Measurements from ENCODE around the gene SLC26A8. TPM values are rescaled to one million over a fixed set of nuclear protein-coding genes. Genes with fewer than 3 reads are reported as not detected.
"Not testable (repeated sequence)": the region's sequence is repeated elsewhere in the genome, so short reads cannot be mapped to it uniquely, and the experiment has no call there.

Gene SLC26A8
- total and polyA plus RNA-seq, 2 experiments from 2014 or later = 0.37 TPM; not detected in 1

GRCh38 chr6:36018339-36018738 is 6.1 kb downstream of the SLC26A8 start:
- H3K4me3 ChIP-seq = no peak overlapping the region
- H3K4me1 ChIP-seq (ENCODE audit: low read depth) = no peaks in the 10 kb centered on the region
- H3K9me3 ChIP-seq (ENCODE audit: low read depth) = no peaks in the 10 kb centered on the region
- no peak for DNase-seq (ENCODE audit: low read depth in 1 of 2, low spot score in 1 of 2)
- H3K36me3 ChIP-seq = no peaks in the 10 kb centered on the region
- no peaks in the 10 kb centered on the region for H3K27me3 ChIP-seq
- TF ChIP-seq, protein P1, sequence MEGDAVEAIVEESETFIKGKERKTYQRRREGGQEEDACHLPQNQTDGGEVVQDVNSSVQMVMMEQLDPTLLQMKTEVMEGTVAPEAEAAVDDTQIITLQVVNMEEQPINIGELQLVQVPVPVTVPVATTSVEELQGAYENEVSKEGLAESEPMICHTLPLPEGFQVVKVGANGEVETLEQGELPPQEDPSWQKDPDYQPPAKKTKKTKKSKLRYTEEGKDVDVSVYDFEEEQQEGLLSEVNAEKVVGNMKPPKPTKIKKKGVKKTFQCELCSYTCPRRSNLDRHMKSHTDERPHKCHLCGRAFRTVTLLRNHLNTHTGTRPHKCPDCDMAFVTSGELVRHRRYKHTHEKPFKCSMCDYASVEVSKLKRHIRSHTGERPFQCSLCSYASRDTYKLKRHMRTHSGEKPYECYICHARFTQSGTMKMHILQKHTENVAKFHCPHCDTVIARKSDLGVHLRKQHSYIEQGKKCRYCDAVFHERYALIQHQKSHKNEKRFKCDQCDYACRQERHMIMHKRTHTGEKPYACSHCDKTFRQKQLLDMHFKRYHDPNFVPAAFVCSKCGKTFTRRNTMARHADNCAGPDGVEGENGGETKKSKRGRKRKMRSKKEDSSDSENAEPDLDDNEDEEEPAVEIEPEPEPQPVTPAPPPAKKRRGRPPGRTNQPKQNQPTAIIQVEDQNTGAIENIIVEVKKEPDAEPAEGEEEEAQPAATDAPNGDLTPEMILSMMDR (IDR thresholded peaks at IDR 0.05; ENCODE audit: low read depth, low read length) = no peak
- H3K27ac ChIP-seq = no peak overlapping the region

GRCh38 chr6:36015666-36016065 is 8.8 kb downstream of the SLC26A8 start:
- no peak overlapping the region for H3K27ac ChIP-seq
- H3K4me3 ChIP-seq = no peak overlapping the region
- H3K9me3 ChIP-seq (ENCODE audit: low read depth) = no peaks in the 10 kb centered on the region
- no peaks in the 10 kb centered on the region for H3K36me3 ChIP-seq
- no peak for DNase-seq (ENCODE audit: low read depth in 1 of 2, low spot score in 1 of 2)
- no peaks in the 10 kb centered on the region for H3K4me1 ChIP-seq (ENCODE audit: low read depth)
- TF ChIP-seq, protein P1 (IDR thresholded peaks at IDR 0.05; ENCODE audit: low read depth, low read length) = no peak
- H3K27me3 ChIP-seq = no peaks in the 10 kb centered on the region

- Histone ChIP-seq H3K27me3 (no peaks in the 10 kb centered on the region), H3K9me3 (ENCODE audit: low read depth) (no peaks in the 10 kb centered on the region), H3K4me3 (no peak overlapping the region), H3K27ac (no peak overlapping the region), H3K4me1 (ENCODE audit: low read depth) (no peaks in the 10 kb centered on the region), H3K36me3 (no peaks in the 10 kb centered on the region)
- TF ChIP-seq, protein P1 (IDR thresholded peaks at IDR 0.05; ENCODE audit: low read depth, low read length) = no peak
- no peak for DNase-seq (ENCODE audit: low read depth in 1 of 2, low spot score in 1 of 2)
Observed at GRCh38 chr6:36000451-36000850, 24.0 kb downstream of the SLC26A8 start.

GRCh38 chr6:35993150-35993549 is 31.3 kb downstream of the SLC26A8 start:
- Histone ChIP-seq H3K36me3 (no peaks in the 10 kb centered on the region), H3K4me1 (ENCODE audit: low read depth) (no peaks in the 10 kb centered on the region), H3K27me3 (no peaks in the 10 kb centered on the region), H3K4me3 (no peak overlapping the region), H3K27ac (no peak overlapping the region), H3K9me3 (ENCODE audit: low read depth) (no peaks in the 10 kb centered on the region)
- no peak for DNase-seq (ENCODE audit: low read depth in 1 of 2, low spot score in 1 of 2)
- TF ChIP-seq, protein P1 (IDR thresholded peaks at IDR 0.05; ENCODE audit: low read depth, low read length) = no peak

DNA sequence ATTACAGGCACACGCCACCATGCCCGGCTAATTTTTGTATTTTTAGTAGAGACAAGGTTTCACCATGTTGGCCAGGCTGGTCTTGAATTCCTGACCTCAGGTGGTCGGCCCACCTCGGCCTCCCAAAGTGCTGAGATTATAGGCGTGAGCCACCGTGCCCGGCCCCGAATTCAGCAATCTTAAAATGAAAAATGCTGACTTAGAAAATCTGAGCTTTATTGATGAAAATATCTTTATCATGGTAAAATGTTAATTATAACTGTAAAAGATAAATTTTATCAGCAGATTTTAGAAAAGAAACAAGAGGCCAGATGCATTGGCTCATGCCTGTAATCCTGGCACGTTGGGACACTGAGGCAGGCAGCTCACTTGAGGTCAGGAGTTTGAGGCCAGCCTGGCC is 36.4 kb downstream of the SLC26A8 start:
- not testable (repeated sequence) for H3K27me3 ChIP-seq; H3K27ac ChIP-seq; H3K9me3 ChIP-seq (ENCODE audit: low read depth); H3K4me3 ChIP-seq; H3K36me3 ChIP-seq; H3K4me1 ChIP-seq (ENCODE audit: low read depth); DNase-seq (ENCODE audit: low read depth in 1 of 2, low spot score in 1 of 2)

DNA sequence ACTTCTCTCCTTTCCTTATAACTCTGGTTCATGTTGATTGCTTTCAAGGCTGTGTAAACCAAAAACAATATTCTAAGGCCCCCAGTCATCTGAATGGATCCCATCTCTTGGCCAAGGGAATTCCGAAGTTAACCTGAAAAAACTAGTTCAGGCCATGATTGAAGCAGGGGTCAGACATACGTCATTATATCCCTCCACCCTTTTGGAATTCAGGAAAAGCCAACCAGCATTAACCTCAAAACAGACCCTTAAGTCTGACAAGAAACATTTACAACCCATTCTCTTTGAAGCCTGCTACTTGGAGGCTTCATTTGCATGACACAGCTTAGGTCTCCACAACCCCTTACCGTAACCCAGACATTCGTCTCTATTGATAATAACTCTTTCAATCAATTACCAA is 39.7 kb downstream of the SLC26A8 start:
- Histone ChIP-seq H3K36me3 (no peaks in the 10 kb centered on the region), H3K4me1 (ENCODE audit: low read depth) (peaks cover 5% of the 10 kb centered on the region), H3K4me3 (no peak overlapping the region), H3K27ac (no peak overlapping the region), H3K9me3 (ENCODE audit: low read depth) (no peaks in the 10 kb centered on the region), H3K27me3 (no peaks in the 10 kb centered on the region)
- DNase-seq (ENCODE audit: low read depth in 1 of 2, low spot score in 1 of 2) = no peak
- TF ChIP-seq, protein P1 (IDR thresholded peaks at IDR 0.05; ENCODE audit: low read depth, low read length) = no peak
